SJCRH30 (cell line): Measurements from ENCODE around the gene CENPK. TPM values are rescaled to one million over a fixed set of nuclear protein-coding genes. Genes with fewer than 3 reads are reported as not detected.
A peak's percentile ranks its signal among the peaks of the same experiment; 100 is the strongest.
"Not testable (repeated sequence)": the region's sequence is repeated elsewhere in the genome, so short reads cannot be mapped to it uniquely, and the experiment has no call there.

Experiments
- DNase-seq, 2 experiments: peaks; one replicate each; pipeline ENCODE4 v3.0.0-alpha.2; 2015 to 2020
- H3K27ac ChIP-seq: fragments of 250-450 bp; sonication (Bioruptor Pico); 2 replicates; pipeline ENCODE4 v1.5.1; 2020; ENCODE audit warnings: mild to moderate bottlenecking, moderate library complexity
- H3K27me3 ChIP-seq: fragments of 250-450 bp; sonication (Bioruptor Pico); 2 replicates; pipeline ENCODE4 v1.5.1; 2020; ENCODE audit warnings: mild to moderate bottlenecking, moderate library complexity
- H3K36me3 ChIP-seq: fragments of 250-450 bp; sonication (Bioruptor Pico); 2 replicates; pipeline ENCODE4 v1.5.1; 2020; ENCODE audit warnings: mild to moderate bottlenecking, moderate library complexity
- H3K4me1 ChIP-seq: fragments of 250-450 bp; sonication (Bioruptor Pico); 2 replicates; pipeline ENCODE4 v1.5.1; 2020; ENCODE audit warnings: mild to moderate bottlenecking, moderate library complexity
- H3K4me3 ChIP-seq: fragments of 250-450 bp; sonication (Bioruptor Pico); 2 replicates; pipeline ENCODE4 v1.5.1; 2020; ENCODE audit warnings: mild to moderate bottlenecking, moderate library complexity
- H3K9me3 ChIP-seq: fragments of 250-450 bp; sonication (Bioruptor Pico); replicated peaks from 2 replicates; pipeline ENCODE4 v1.5.1; 2020; ENCODE audit warnings: mild to moderate bottlenecking, moderate library complexity
- total RNA-seq: library from RNA; depleted of rRNA; stranded (reverse); fragments of >200 nt; shearing (Covaris generic); gene quantifications from 2 replicates; pipeline ENCODE4 v1.2.3, GENCODE V29; 2014; rRNA removed

CENPK gene
- 85.1 and 118 TPM in 2 replicates for total RNA-seq

GRCh38 chr5:65562731-65563701, at the start of gene CENPK, which contains the start of gene PPWD1:
TSS of gene CENPK (minus strand) at chr5:65563168. CDS start at chr5:65554907, 8,261 bp downstream.
TSS of gene PPWD1 (plus strand) at chr5:65563296. CDS start at chr5:65563311, 15 bp downstream.
- no peaks in the 10 kb centered on the region for H3K9me3 ChIP-seq
- DNase-seq, result peak; percentile 97 to 98
- H3K4me1 ChIP-seq, result 0 out of 2 replicates have a peak, but pooled peaks cover 5% of the 10 kb centered on the region
- no peaks in the 10 kb centered on the region for H3K27me3 ChIP-seq
- H3K36me3 ChIP-seq, result peaks cover 23% of the 10 kb centered on the region
- H3K4me3 ChIP-seq, result peak within 1 kb of the TSS; percentile 70
- H3K27ac ChIP-seq, result peak within 1 kb of the TSS; percentile 94

GRCh38 chr5:65612298-65612907, 49.4 kb upstream of the CENPK start:
- Histone ChIP-seq H3K36me3 (peaks cover 42% of the 10 kb centered on the region), H3K27ac (no peak overlapping the region)
- no peak for DNase-seq

GRCh38 chr5:65611524-65611923, 48.6 kb upstream of the CENPK start:
- Histone ChIP-seq H3K9me3 (no peaks in the 10 kb centered on the region), H3K36me3 (peaks cover 42% of the 10 kb centered on the region), H3K4me3 (no peak overlapping the region), H3K27ac (no peak overlapping the region), H3K4me1 (0 out of 2 replicates have a peak, but pooled peaks cover 3% of the 10 kb centered on the region), H3K27me3 (no peaks in the 10 kb centered on the region)
- DNase-seq, result no peak

More at GRCh38 chr5:65612298-65612907, 49.4 kb upstream of the CENPK start:
- H3K4me1 ChIP-seq, result 0 out of 2 replicates have a peak, but pooled peaks cover 3% of the 10 kb centered on the region
- H3K27me3 ChIP-seq, result no peaks in the 10 kb centered on the region
- no peaks in the 10 kb centered on the region for H3K9me3 ChIP-seq
- no peak overlapping the region for H3K4me3 ChIP-seq

DNA sequence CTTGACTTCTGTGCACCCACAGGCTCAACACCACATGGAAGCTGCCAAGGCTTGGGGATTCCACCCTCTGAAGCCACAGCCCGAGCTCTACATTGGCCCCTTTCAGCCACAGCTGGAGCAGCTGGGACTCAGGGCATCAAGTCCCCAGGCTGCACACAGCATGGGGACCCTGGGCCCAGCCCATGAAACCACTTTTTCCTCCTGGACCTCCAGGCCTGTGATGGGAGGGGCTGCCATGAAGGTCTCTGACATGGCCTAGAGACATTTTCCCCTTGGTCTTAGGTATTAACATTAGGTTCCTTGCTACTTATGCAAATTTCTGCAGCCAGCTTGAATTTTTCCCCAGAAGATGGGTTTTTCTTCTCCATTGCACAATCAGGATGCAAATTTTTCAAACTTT, 38.8 kb upstream of the CENPK start:
- not testable (repeated sequence) for H3K4me1 ChIP-seq, H3K27ac ChIP-seq, DNase-seq, H3K27me3 ChIP-seq, H3K4me3 ChIP-seq, H3K9me3 ChIP-seq
- peaks cover 63% of the 10 kb centered on the region for H3K36me3 ChIP-seq

- no peak overlapping the region for H3K4me3 ChIP-seq
- no peak overlapping the region for H3K27ac ChIP-seq
- no peaks in the 10 kb centered on the region for H3K9me3 ChIP-seq
- peaks cover 71% of the 10 kb centered on the region for H3K36me3 ChIP-seq
- DNase-seq, result no peak
- no peaks in the 10 kb centered on the region for H3K27me3 ChIP-seq
- H3K4me1 ChIP-seq, result no peaks in the 10 kb centered on the region
Measured at GRCh38 chr5:65588694-65589093, 25.7 kb upstream of the CENPK start.

DNA sequence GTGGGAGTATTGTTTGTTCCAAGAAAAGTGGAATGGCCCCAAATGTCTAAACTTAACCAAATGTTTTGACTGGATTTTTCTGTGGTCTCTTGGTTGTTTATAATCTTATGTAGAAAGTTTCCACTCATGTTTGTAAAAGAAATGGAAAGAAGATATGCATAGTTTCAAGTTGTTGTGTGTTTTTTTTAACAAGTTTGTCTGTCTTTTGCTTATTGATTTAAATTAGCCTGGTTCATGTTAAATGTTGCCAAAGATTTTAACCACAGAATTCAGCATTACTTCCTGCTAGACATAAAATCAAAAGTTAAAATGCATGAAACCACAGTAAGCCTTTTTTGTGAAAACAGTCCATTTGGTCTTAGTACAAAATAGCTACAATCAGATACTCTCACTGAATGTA, 14.2 kb upstream of the CENPK start:
- H3K4me1 ChIP-seq, result peaks cover 16% of the 10 kb centered on the region
- no peaks in the 10 kb centered on the region for H3K27me3 ChIP-seq
- peaks cover 44% of the 10 kb centered on the region for H3K36me3 ChIP-seq
- DNase-seq, result peak in 1 of 2 experiments; percentile 49
- no peak overlapping the region for H3K4me3 ChIP-seq
- H3K9me3 ChIP-seq, result no peaks in the 10 kb centered on the region
- peak overlapping the region; percentile 68 for H3K27ac ChIP-seq

DNA sequence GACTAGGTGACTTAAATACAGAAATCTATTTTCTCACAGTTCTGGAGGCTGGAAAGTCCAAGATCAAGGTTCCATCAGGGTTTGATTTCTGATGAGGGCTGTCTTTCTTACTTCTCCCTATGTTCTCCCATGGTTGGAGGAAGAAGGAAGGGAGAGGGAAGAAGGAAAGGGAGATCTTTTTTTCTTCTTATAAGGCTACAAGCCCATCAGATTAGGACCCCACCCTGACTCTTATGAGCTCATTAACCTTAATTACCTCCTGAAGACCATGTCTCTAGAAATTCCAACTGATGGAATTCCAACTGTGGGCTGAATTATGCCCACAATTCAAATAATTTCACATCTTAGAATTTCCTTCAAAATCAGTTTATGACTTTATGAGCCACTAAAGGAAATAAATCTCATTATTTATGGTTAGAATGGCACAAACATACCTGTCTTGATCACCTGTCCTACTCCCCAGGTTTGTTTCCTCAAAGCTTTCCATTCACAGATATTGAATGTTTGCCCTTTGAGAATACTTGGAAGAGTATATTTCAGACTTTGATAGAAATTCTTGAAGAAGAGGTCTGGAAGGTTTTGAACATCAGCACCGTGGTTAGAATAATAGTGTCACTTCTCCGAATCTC, 7.7 kb upstream of the CENPK start:
- DNase-seq, result no peak
- Histone ChIP-seq H3K27me3 (no peaks in the 10 kb centered on the region), H3K27ac (no peak overlapping the region), H3K4me3 (no peak overlapping the region), H3K9me3 (no peaks in the 10 kb centered on the region), H3K4me1 (no peaks in the 10 kb centered on the region), H3K36me3 (peaks cover 42% of the 10 kb centered on the region)

DNA sequence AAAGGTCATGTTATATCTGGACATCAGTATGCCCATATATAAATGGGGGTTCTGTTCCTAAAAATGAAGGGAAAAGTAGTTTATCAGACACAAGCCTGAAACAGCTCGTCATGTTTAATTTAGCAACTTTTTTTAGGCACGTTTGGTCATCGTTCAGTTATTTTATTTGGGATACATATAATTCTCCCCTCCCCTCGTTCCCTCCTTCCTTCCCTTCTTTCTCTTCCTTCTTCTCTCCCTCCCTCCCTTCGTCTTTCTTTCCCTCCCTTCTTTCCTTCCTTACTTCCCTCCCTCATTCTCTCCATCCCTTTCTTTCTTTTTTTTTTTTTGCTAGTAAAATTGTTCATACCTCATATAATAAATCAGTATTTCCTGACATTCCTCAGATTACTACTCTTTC, 3.5 kb upstream of the CENPK start:
- peaks cover 19% of the 10 kb centered on the region for H3K36me3 ChIP-seq
- no peak for DNase-seq
- H3K4me1 ChIP-seq, result 0 out of 2 replicates have a peak, but pooled peaks cover 5% of the 10 kb centered on the region
- H3K27me3 ChIP-seq, result no peaks in the 10 kb centered on the region
- H3K27ac ChIP-seq, result no peak overlapping the region
- H3K9me3 ChIP-seq, result no peaks in the 10 kb centered on the region
- no peak overlapping the region for H3K4me3 ChIP-seq

DNA sequence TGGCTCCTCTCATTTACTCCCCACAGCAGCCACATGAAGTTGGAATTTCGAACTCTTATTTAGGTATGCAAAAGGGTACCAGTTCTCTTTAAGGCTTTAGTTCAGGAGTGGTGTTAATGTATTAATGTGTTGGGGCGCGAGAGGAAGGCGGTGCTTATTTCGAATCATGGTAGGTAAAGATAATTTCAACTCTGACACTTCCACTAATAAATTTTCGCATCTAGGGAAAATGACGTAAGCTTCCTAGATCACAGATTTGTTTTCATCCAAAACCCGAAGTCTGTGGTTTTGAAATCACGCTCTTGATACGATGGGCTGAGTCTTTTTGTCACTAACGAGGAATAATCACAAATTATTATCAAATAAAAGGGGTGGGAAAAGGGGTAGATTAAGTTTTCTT, 809 bp upstream of the CENPK start:
- peaks cover 21% of the 10 kb centered on the region for H3K36me3 ChIP-seq
- peak overlapping the region; percentile 70 for H3K4me3 ChIP-seq
- H3K9me3 ChIP-seq, result no peaks in the 10 kb centered on the region
- no peaks in the 10 kb centered on the region for H3K27me3 ChIP-seq
- peak overlapping the region; percentile 94 for H3K27ac ChIP-seq
- 0 out of 2 replicates have a peak, but pooled peaks cover 5% of the 10 kb centered on the region for H3K4me1 ChIP-seq
- DNase-seq, result no peak

- no peak overlapping the region for H3K4me3 ChIP-seq
- H3K9me3 ChIP-seq, result no peaks in the 10 kb centered on the region
- H3K4me1 ChIP-seq, result no peaks in the 10 kb centered on the region
- no peak for DNase-seq
- peaks cover 59% of the 10 kb centered on the region for H3K36me3 ChIP-seq
- no peak overlapping the region for H3K27ac ChIP-seq
- H3K27me3 ChIP-seq, result no peaks in the 10 kb centered on the region
Measured at GRCh38 chr5:65556718-65557117, 6.2 kb downstream of the CENPK start.

DNA sequence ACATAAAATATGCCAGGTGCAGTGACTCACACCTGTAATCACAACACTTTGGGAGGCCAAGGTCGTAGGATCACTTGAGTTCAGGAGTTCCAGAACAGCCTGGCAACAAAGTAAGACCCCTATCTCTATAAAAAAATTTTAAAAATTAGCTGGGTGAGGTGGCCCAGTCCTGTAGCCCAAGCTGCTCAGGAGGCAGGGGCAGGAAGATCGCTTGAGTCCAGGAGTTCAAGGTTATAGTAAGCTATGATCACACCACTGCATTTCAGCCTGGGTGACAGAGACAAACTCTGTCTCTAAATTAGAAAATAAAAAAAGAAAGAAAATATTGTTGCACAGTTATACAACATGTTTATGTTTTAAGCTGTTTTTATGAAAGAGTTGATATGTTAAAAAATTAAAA, 6.8 kb downstream of the CENPK start:
- no peak for DNase-seq
- H3K9me3 ChIP-seq, result no peaks in the 10 kb centered on the region
- H3K27ac ChIP-seq, result no peak overlapping the region
- no peaks in the 10 kb centered on the region for H3K27me3 ChIP-seq
- H3K4me1 ChIP-seq, result no peaks in the 10 kb centered on the region
- H3K4me3 ChIP-seq, result no peak overlapping the region
- H3K36me3 ChIP-seq, result peaks cover 63% of the 10 kb centered on the region

DNA sequence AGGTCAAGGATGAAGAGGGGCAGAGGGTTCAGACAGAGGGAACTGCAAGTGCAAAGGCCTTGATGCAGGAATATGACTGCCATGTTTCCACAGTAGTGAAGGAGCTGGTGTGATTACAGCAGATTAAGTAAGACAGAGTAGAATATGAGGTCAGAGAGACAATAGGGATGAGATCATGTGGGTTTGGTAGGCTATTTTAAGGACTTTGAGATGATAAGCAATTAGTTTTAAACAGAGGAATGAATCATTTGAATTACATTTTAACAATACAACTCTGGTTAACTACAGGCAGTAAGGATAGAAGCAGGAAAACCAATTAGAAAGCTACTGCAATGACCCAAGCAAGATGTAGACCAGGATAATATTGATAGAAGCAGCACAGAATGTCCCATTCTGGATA, 7.7 kb downstream of the CENPK start:
- H3K36me3 ChIP-seq, result peaks cover 64% of the 10 kb centered on the region
- no peaks in the 10 kb centered on the region for H3K27me3 ChIP-seq
- no peak overlapping the region for H3K4me3 ChIP-seq
- no peak overlapping the region for H3K27ac ChIP-seq
- no peaks in the 10 kb centered on the region for H3K9me3 ChIP-seq
- DNase-seq, result no peak
- no peaks in the 10 kb centered on the region for H3K4me1 ChIP-seq

- H3K36me3 ChIP-seq, result peaks cover 76% of the 10 kb centered on the region
- no peak overlapping the region for H3K4me3 ChIP-seq
- H3K9me3 ChIP-seq, result no peaks in the 10 kb centered on the region
- H3K4me1 ChIP-seq, result no peaks in the 10 kb centered on the region
- H3K27me3 ChIP-seq, result no peaks in the 10 kb centered on the region
- no peak for DNase-seq
- no peak overlapping the region for H3K27ac ChIP-seq
Measured at GRCh38 chr5:65553941-65554340, 9.0 kb downstream of the CENPK start.

DNA sequence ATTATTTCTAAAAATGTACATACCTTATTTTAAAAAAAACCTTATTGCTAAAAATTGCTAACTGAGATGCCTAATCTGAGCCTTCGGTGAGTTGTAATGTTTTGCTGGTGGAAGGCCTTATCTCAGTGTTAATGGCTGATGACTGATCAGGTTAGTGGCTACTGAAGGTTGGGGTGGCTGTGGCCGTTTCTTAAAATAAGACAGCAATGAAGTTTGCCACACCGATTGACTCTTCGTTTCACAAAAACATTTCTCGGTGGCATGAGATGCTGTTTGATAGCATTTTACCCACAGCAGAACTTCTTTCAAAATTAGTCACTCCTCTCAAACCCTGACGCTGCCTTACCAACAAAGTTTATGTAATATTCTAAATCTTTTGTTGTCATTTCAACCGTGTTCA, 14.7 kb downstream of the CENPK start:
- H3K27me3 ChIP-seq, result no peaks in the 10 kb centered on the region
- DNase-seq, result no peak
- H3K4me1 ChIP-seq, result no peaks in the 10 kb centered on the region
- H3K9me3 ChIP-seq, result no peaks in the 10 kb centered on the region
- H3K4me3 ChIP-seq, result no peak overlapping the region
- H3K36me3 ChIP-seq, result peaks cover 80% of the 10 kb centered on the region
- H3K27ac ChIP-seq, result no peak overlapping the region

GRCh38 chr5:65546141-65546540, 16.8 kb downstream of the CENPK start:
- Histone ChIP-seq H3K36me3 (peaks cover 87% of the 10 kb centered on the region), H3K4me1 (no peaks in the 10 kb centered on the region), H3K9me3 (no peaks in the 10 kb centered on the region), H3K27ac (no peak overlapping the region), H3K27me3 (no peaks in the 10 kb centered on the region), H3K4me3 (no peak overlapping the region)
- no peak for DNase-seq
